CD4-positive, alpha-beta memory T cell (primary cell): ENCODE results near the gene SUSD5. TPM values are rescaled to one million over a fixed set of nuclear protein-coding genes. Genes with fewer than 3 reads are reported as not detected.

Experiments used
- CTCF ChIA-PET: fragments of 350-600 bp; sonication (Branson Sonifier 250); formaldehyde crosslinking; loops from one replicate; lab custom pipeline; 2021; ENCODE audit warnings: inconsistent platforms; ENCODE audit not compliant: partially characterized antibody; lab: Charles Lee
- POLR2A ChIA-PET: fragments of 350-600 bp; sonication (Branson Sonifier 250); formaldehyde crosslinking; loops from one replicate; lab custom pipeline; 2021; ENCODE audit not compliant: partially characterized antibody; lab: Charles Lee
- DNase-seq, 5 donors: peaks; one replicate each; pipeline versions ENCODE4 v3.0.0 to v3.0.0-alpha.2; 2020 to 2022; ENCODE audit warnings: mixed read lengths in 1 of 5
- H3K27ac ChIP-seq: one replicate; pipeline ENCODE4 v1.7.0; 2013; ENCODE audit warnings: low read depth, low read length
- H3K27me3 ChIP-seq: 2 replicates; pipeline ENCODE4 v1.7.0; 2013; ENCODE audit warnings: mild to moderate bottlenecking, low read length, moderate library complexity; ENCODE audit not compliant: insufficient read depth
- H3K36me3 ChIP-seq: 2 replicates; pipeline ENCODE4 v1.7.0; 2013; ENCODE audit warnings: mild to moderate bottlenecking, low read length, moderate library complexity; ENCODE audit not compliant: insufficient read depth
- H3K4me1 ChIP-seq: 2 replicates; pipeline ENCODE4 v1.7.0; 2013; ENCODE audit warnings: mild to moderate bottlenecking, low read length, moderate library complexity; ENCODE audit not compliant: insufficient read depth
- H3K4me3 ChIP-seq, 2 donors: one replicate each; pipeline ENCODE4 v1.7.0; 2013; ENCODE audit warnings: low read length in 2 of 2, mild to moderate bottlenecking in 1 of 2
- H3K9me3 ChIP-seq, 2 donors: one replicate each; pipeline ENCODE4 v1.7.0; 2013; ENCODE audit warnings: low read length in 2 of 2, control low read depth in 1 of 2; ENCODE audit not compliant: control insufficient read depth in 1 of 2
- H3K27ac Mint-ChIP-seq, 7 donors: one replicate each; pipeline ENCODE4 v1.8.0; 2020 to 2021; ENCODE audit warnings: mixed read lengths in 7 of 7, mild to moderate bottlenecking in 6 of 7, inconsistent platforms in 3 of 7, moderate library complexity in 3 of 7
- H3K27me3 Mint-ChIP-seq, 2 donors: one replicate each; pipeline ENCODE4 v1.8.0; 2020 to 2021; ENCODE audit warnings: mixed read lengths in 2 of 2
- H3K36me3 Mint-ChIP-seq, 2 donors: one replicate each; pipeline ENCODE4 v1.8.0; 2020 to 2021; ENCODE audit warnings: mixed read lengths in 2 of 2, inconsistent platforms in 1 of 2, mild to moderate bottlenecking in 1 of 2
- H3K4me1 Mint-ChIP-seq, 4 donors: one replicate each; pipeline ENCODE4 v1.8.0; 2020 to 2021; ENCODE audit warnings: mixed read lengths in 4 of 4, mild to moderate bottlenecking in 1 of 4
- H3K4me3 Mint-ChIP-seq, 8 donors: one replicate each; pipeline ENCODE4 v1.8.0; 2020 to 2021; ENCODE audit warnings: mixed read lengths in 8 of 8, mild to moderate bottlenecking in 7 of 8, moderate library complexity in 6 of 8, inconsistent platforms in 3 of 8
- H3K9me3 Mint-ChIP-seq, 8 donors: one replicate each; pipeline ENCODE4 v1.8.0; 2020 to 2021; ENCODE audit warnings: mixed read lengths in 8 of 8, mild to moderate bottlenecking in 5 of 8, inconsistent platforms in 3 of 8, moderate library complexity in 1 of 8
- intact Hi-C: fragments of 100-400 bp; cut with micrococcal nuclease; formaldehyde crosslinking; loops from one replicate; pipeline ENCODE4 v1.15.1; 2023
- polyA plus RNA-seq, 2 donors: library from polyadenylated mRNA; unstranded; fragments of 300-500 nt; fragmentation: Illumina TruSeq; gene quantifications; one replicate each; pipeline ENCODE4 v1.2.3, GENCODE V29; 2021
- total RNA-seq, 2 experiments: library from RNA; stranded (reverse); gene quantifications; one replicate each; pipeline ENCODE4 v1.2.3, GENCODE V29; 2021

SUSD5 gene
- total RNA-seq (not detected), polyA plus RNA-seq (under 1 TPM in 1 of 2 donors, not detected in 1; 0.21 TPM)

- Mint-ChIP-seq H3K4me1 (peaks cover 5 to 13% (median 9%) of the 10 kb centered on the region in 4 donors), H3K4me3 (peak within 1 kb of the TSS in 2 of 8 donors; percentile 3 to 50), H3K9me3 (peaks cover 0 to 3% (median 0%) of the 10 kb centered on the region in 8 donors), H3K27ac (no peak within 1 kb of the TSS), H3K27me3 (peaks cover 37 to 46% of the 10 kb centered on the region in 2 donors), H3K36me3 (no peaks in the 10 kb centered on the region)
- ChIA-PET CTCF (no interaction called here), POLR2A (no interaction called here)
- Histone ChIP-seq H3K27me3 (no peaks in the 10 kb centered on the region), H3K9me3 (no peaks in the 10 kb centered on the region), H3K4me3 (no peak within 1 kb of the TSS), H3K27ac (no peak within 1 kb of the TSS), H3K4me1 (no peaks in the 10 kb centered on the region), H3K36me3 (no peaks in the 10 kb centered on the region)
- DNase-seq: no peak
- intact Hi-C loops: no loop called here
Measured at GRCh38 chr3:33218446-33219174, at the start of gene SUSD5. Gene SUSD5, minus strand, starts transcription at chr3:33218810. Its CDS starts 13 bp downstream, at chr3:33218797.

GRCh38 chr3:33260104-33260503 is 41.5 kb upstream of the SUSD5 start:
- Mint-ChIP-seq H3K27me3 (peaks cover 0 to 5% of the 10 kb centered on the region in 2 donors), H3K27ac (no peak overlapping the region), H3K4me1 (no peaks in the 10 kb centered on the region), H3K36me3 (no peaks in the 10 kb centered on the region), H3K9me3 (peaks cover 0 to 7% (median 2%) of the 10 kb centered on the region in 8 donors), H3K4me3 (no peak overlapping the region)
- Histone ChIP-seq H3K27ac (no peak overlapping the region), H3K9me3 (no peaks in the 10 kb centered on the region), H3K27me3 (no peaks in the 10 kb centered on the region), H3K4me1 (no peaks in the 10 kb centered on the region), H3K4me3 (no peak overlapping the region), H3K36me3 (no peaks in the 10 kb centered on the region)
- DNase-seq: no peak
- intact Hi-C loops: no loop called here
- POLR2A ChIA-PET: no interaction called here
- CTCF ChIA-PET: no interaction called here

GRCh38 chr3:33256249-33256648 is 37.6 kb upstream of the SUSD5 start:
- H3K27me3 ChIP-seq: no peaks in the 10 kb centered on the region
- H3K4me3 ChIP-seq: no peak overlapping the region
- no peaks in the 10 kb centered on the region for H3K9me3 ChIP-seq
- H3K27me3 Mint-ChIP-seq: peaks cover 2 to 4% of the 10 kb centered on the region in 2 donors
- no peaks in the 10 kb centered on the region for H3K4me1 ChIP-seq
- H3K4me1 Mint-ChIP-seq: no peaks in the 10 kb centered on the region
- intact Hi-C loops: no loop called here
- no peaks in the 10 kb centered on the region for H3K9me3 Mint-ChIP-seq
- H3K36me3 ChIP-seq: no peaks in the 10 kb centered on the region
- H3K36me3 Mint-ChIP-seq: no peaks in the 10 kb centered on the region
- H3K27ac Mint-ChIP-seq: no peak overlapping the region
- no peak for DNase-seq
- CTCF ChIA-PET: no interaction called here
- POLR2A ChIA-PET: no interaction called here
- no peak overlapping the region for H3K27ac ChIP-seq
- no peak overlapping the region for H3K4me3 Mint-ChIP-seq

- Mint-ChIP-seq H3K27me3 (peaks cover 11 to 13% of the 10 kb centered on the region in 2 donors), H3K4me1 (no peaks in the 10 kb centered on the region), H3K9me3 (peaks cover 0 to 2% (median 0%) of the 10 kb centered on the region in 8 donors), H3K27ac (no peak overlapping the region), H3K4me3 (no peak overlapping the region), H3K36me3 (no peaks in the 10 kb centered on the region)
- POLR2A ChIA-PET: no interaction called here
- Histone ChIP-seq H3K27ac (no peak overlapping the region), H3K36me3 (no peaks in the 10 kb centered on the region), H3K4me3 (no peak overlapping the region), H3K9me3 (no peaks in the 10 kb centered on the region), H3K27me3 (no peaks in the 10 kb centered on the region), H3K4me1 (no peaks in the 10 kb centered on the region)
- intact Hi-C loops: no loop called here
- CTCF ChIA-PET: no interaction called here
- DNase-seq: no peak
Measured at GRCh38 chr3:33250712-33251111, 32.1 kb upstream of the SUSD5 start.

- POLR2A ChIA-PET: no interaction called here
Measured at GRCh38 chr3:33246786-33247185, 28.2 kb upstream of the SUSD5 start.

DNA sequence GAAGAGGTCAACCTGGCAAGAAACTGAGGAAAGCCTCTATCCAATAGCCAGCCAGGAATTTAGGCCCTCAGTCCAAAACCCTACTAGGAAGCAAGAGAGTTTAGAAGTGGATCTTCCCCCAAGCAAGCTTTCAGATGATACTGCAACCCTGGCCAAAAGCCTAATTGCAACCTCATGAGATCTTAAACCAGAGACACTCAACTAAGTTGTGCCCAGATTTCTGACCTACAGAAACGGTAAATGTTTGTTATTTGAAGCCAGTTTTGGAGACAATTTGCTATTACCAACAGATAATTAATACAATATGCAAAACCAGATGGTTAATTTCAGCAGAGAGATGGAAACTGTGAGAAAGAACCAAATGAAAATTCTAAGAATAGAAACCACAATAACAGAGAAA is 21.7 kb upstream of the SUSD5 start:
- intact Hi-C loops: no loop called here
- Histone ChIP-seq H3K36me3 (no peaks in the 10 kb centered on the region), H3K4me1 (no peaks in the 10 kb centered on the region), H3K4me3 (no peak overlapping the region), H3K9me3 (no peaks in the 10 kb centered on the region), H3K27me3 (no peaks in the 10 kb centered on the region), H3K27ac (no peak overlapping the region)
- peaks cover 16 to 28% of the 10 kb centered on the region in 2 donors for H3K27me3 Mint-ChIP-seq
- H3K4me3 Mint-ChIP-seq: no peak overlapping the region
- no peak for DNase-seq
- no peaks in the 10 kb centered on the region for H3K4me1 Mint-ChIP-seq
- POLR2A ChIA-PET: no interaction called here
- H3K36me3 Mint-ChIP-seq: no peaks in the 10 kb centered on the region
- H3K9me3 Mint-ChIP-seq: peaks cover 0 to 13% (median 3%) of the 10 kb centered on the region in 8 donors
- H3K27ac Mint-ChIP-seq: no peak overlapping the region
- CTCF ChIA-PET: no interaction called here

More at GRCh38 chr3:33246786-33247185, 28.2 kb upstream of the SUSD5 start:
- CTCF ChIA-PET: no interaction called here
- H3K27me3 Mint-ChIP-seq: peaks cover 11 to 24% of the 10 kb centered on the region in 2 donors
- Histone ChIP-seq H3K9me3 (no peaks in the 10 kb centered on the region), H3K4me3 (no peak overlapping the region), H3K4me1 (no peaks in the 10 kb centered on the region), H3K36me3 (no peaks in the 10 kb centered on the region), H3K27ac (no peak overlapping the region), H3K27me3 (no peaks in the 10 kb centered on the region)
- no peaks in the 10 kb centered on the region for H3K36me3 Mint-ChIP-seq
- no peak for DNase-seq
- no peaks in the 10 kb centered on the region for H3K4me1 Mint-ChIP-seq
- no peak overlapping the region for H3K27ac Mint-ChIP-seq
- intact Hi-C loops: no loop called here
- peaks cover 0 to 2% (median 0%) of the 10 kb centered on the region in 8 donors for H3K9me3 Mint-ChIP-seq
- no peak overlapping the region for H3K4me3 Mint-ChIP-seq

GRCh38 chr3:33238923-33239322 is 20.3 kb upstream of the SUSD5 start:
- CTCF ChIA-PET: no interaction called here
- Histone ChIP-seq H3K9me3 (no peaks in the 10 kb centered on the region), H3K27ac (no peak overlapping the region), H3K4me3 (no peak overlapping the region), H3K36me3 (no peaks in the 10 kb centered on the region), H3K4me1 (no peaks in the 10 kb centered on the region), H3K27me3 (no peaks in the 10 kb centered on the region)
- POLR2A ChIA-PET: no interaction called here
- Mint-ChIP-seq H3K27ac (no peak overlapping the region), H3K36me3 (no peaks in the 10 kb centered on the region), H3K4me3 (no peak overlapping the region), H3K9me3 (peaks cover 0 to 13% (median 4%) of the 10 kb centered on the region in 8 donors), H3K4me1 (no peaks in the 10 kb centered on the region), H3K27me3 (peaks cover 15 to 27% of the 10 kb centered on the region in 2 donors)
- intact Hi-C loops: no loop called here
- DNase-seq: no peak
